Lung (tissue), 13 donors: ENCODE measurements around the gene EIF5AL1. TPM values are rescaled to one million over a fixed set of nuclear protein-coding genes. Genes with fewer than 3 reads are reported as not detected.
A peak's percentile ranks its signal among the peaks of the same experiment; 100 is the strongest.

ENCODE experiments used
- ATAC-seq: fragments of 200-7000 bp; cut with Tn5 transposase; one replicate; pipeline ENCODE4 v1.9.1; 2020; ENCODE audit warnings: moderate number of reproducible peaks; ENCODE audit not compliant: insufficient read depth, low FRiP score
- DNase-seq, 3 donors: peaks; one replicate each; pipeline ENCODE4 v3.0.0-alpha.2; 2013 to 2017
- H3K27ac ChIP-seq, 2 donors: one replicate each; pipeline ENCODE4 v1.5.1; 2013; ENCODE audit warnings: mild to moderate bottlenecking in 2 of 2, moderate library complexity in 2 of 2, control low read depth in 1 of 2, inconsistent platforms in 1 of 2, low read depth in 1 of 2, low read length in 1 of 2
- H3K27me3 ChIP-seq, 3 donors: one replicate each; pipeline ENCODE4 v1.5.1; 2013; ENCODE audit warnings: low read length in 2 of 3; ENCODE audit not compliant: control insufficient read depth in 3 of 3, insufficient read depth in 3 of 3
- H3K36me3 ChIP-seq, 4 donors: one replicate each; pipeline ENCODE4 v1.5.1; 2013; ENCODE audit warnings: low read length in 4 of 4, mild to moderate bottlenecking in 1 of 4, moderate library complexity in 1 of 4; ENCODE audit not compliant: control insufficient read depth in 4 of 4, insufficient read depth in 4 of 4
- H3K4me1 ChIP-seq, 5 donors: one replicate each; pipeline ENCODE4 v1.5.1; 2013; ENCODE audit warnings: low read length in 5 of 5, mild to moderate bottlenecking in 2 of 5, moderate library complexity in 1 of 5; ENCODE audit not compliant: control insufficient read depth in 5 of 5, insufficient read depth in 5 of 5
- H3K4me3 ChIP-seq: one replicate; pipeline ENCODE4 v1.5.1; 2013; ENCODE audit warnings: mild to moderate bottlenecking, control low read depth, moderate library complexity
- H3K9ac ChIP-seq, 2 donors: one replicate each; pipeline ENCODE4 v1.5.1; 2013; ENCODE audit warnings: low read length in 2 of 2, control low read depth in 1 of 2; ENCODE audit not compliant: insufficient read depth in 1 of 2
- H3K9me3 ChIP-seq, 4 donors: one replicate each; pipeline ENCODE4 v1.5.1; 2013; ENCODE audit warnings: low read length in 3 of 4, mild to moderate bottlenecking in 1 of 4, moderate library complexity in 1 of 4; ENCODE audit not compliant: control insufficient read depth in 4 of 4, insufficient read depth in 3 of 4
- CTCF ChIP-seq: IDR thresholded peaks from 2 replicates; pipeline ENCODE4 v1.5.1; 2012; ENCODE audit warnings: mild to moderate bottlenecking; ENCODE audit errors: control extremely low read depth, extremely low read depth
- WGBS, 2 donors: extraction: QIAGEN DNeasy Blood & Tissue Kit; methylation state at CpG; one replicate each; pipeline ENCODE4 v1.1.7; 2013; 5-methylcytosine and 5-hydroxymethylcytosine counted together
- polyA plus RNA-seq, 2 donors: library from polyadenylated mRNA; stranded (reverse); fragments of 200-250 nt; gene quantifications; one replicate each; pipeline ENCODE4 v1.2.1, GENCODE V29; 2013
- small RNA-seq: library from RNA; depleted of rRNA; stranded (forward); fragments of <200 nt; gene quantifications from one replicate; pipeline ENCODE3, GENCODE V24; 2014; ENCODE audit warnings: low replicate concordance
- total RNA-seq, 2 donors: library from RNA; depleted of rRNA in 1 of 2; stranded (reverse); fragments of >200 nt in 1 of 2; gene quantifications; one replicate each; pipeline ENCODE4 v1.2.1, GENCODE V29; 2014 to 2021
- donor health status: control.
- donor health status: control.
- donor health status: Bipolar disorder and iron deficiency.
- donor health status: healthy.
- donor health status: DM: yes; HTN: yes; CAD: no.

EIF5AL1 gene
- total and polyA plus RNA-seq, 4 donors, result 0.14 to 0.88 (median 0.69) TPM

GRCh38 chr10:79562135-79562756 lies 49.9 kb downstream of the EIF5AL1 start:
- peaks cover 0 to 6% (median 0%) of the 10 kb centered on the region in 5 donors for H3K4me1 ChIP-seq
- 15 to 23% methylated on average over 17 of the region's 17 CpGs for WGBS, 2 donors
- H3K9me3 ChIP-seq, result no peaks in the 10 kb centered on the region
- no peak overlapping the region for H3K9ac ChIP-seq
- DNase-seq (peak; percentile 61 to 76 (median 71)), ATAC-seq (peak; percentile 51)
- TF ChIP-seq CTCF, result peak; percentile 62
- H3K4me3 ChIP-seq, result no peak overlapping the region
- H3K27ac ChIP-seq, result peak overlapping the region in 1 of 2 donors; percentile 1
- H3K27me3 ChIP-seq, result no peaks in the 10 kb centered on the region
- H3K36me3 ChIP-seq, result no peaks in the 10 kb centered on the region

- no peaks in the 10 kb centered on the region for H3K9me3 ChIP-seq
- WGBS, 2 donors, result 59 to 79% methylated on average over 4 of the region's 4 CpGs
- H3K27ac ChIP-seq, result no peak overlapping the region
- DNase-seq (no peak), ATAC-seq (no peak)
- H3K36me3 ChIP-seq, result no peaks in the 10 kb centered on the region
- H3K27me3 ChIP-seq, result no peaks in the 10 kb centered on the region
- peaks cover 0 to 6% (median 0%) of the 10 kb centered on the region in 5 donors for H3K4me1 ChIP-seq
- TF ChIP-seq CTCF, result no peak
- H3K9ac ChIP-seq, result no peak overlapping the region
- no peak overlapping the region for H3K4me3 ChIP-seq
These were observed 51.1 kb downstream of the EIF5AL1 start for GRCh38 chr10:79563426-79563825.

Small RNAs within 50 kb of the gene (small RNA-seq; reads per million reads assigned to genes)
- gene BX248123.2 (not detected), gene RPS12P18 (not detected)

Other genes starting within 250 kb of the EIF5AL1 start
- gene PPIF, start 165.1 kb upstream of the EIF5AL1 start, total RNA-seq, result 10 to 100 TPM; 22.0 to 57.8 TPM
- 10 to 100 TPM; 21.7 to 96.8 TPM for gene PPIF, start 165.1 kb upstream of the EIF5AL1 start, polyA plus RNA-seq
- gene ZCCHC24, start 66.9 kb upstream of the EIF5AL1 start, total RNA-seq, result 10 to 100 TPM; 12.2 to 33.5 TPM
- gene ZCCHC24, start 66.9 kb upstream of the EIF5AL1 start, polyA plus RNA-seq, result 10 to 100 TPM; 10.4 to 14.8 TPM
- gene SFTPA2, start 47.9 kb downstream of the EIF5AL1 start, total RNA-seq, result 1,000 to 10,000 TPM in 1 of 2 donors, 100 to 1,000 TPM in 1; 921 to 7,888 TPM
- gene SFTPA2, start 47.9 kb downstream of the EIF5AL1 start, polyA plus RNA-seq, result over 10,000 TPM in 1 of 2 donors, 1,000 to 10,000 TPM in 1; 4,237 to 22,611 TPM
- gene SFTPA1, start 98.4 kb downstream of the EIF5AL1 start, total RNA-seq, result 1,000 to 10,000 TPM; 3,820 to 8,195 TPM
- gene SFTPA1, start 98.4 kb downstream of the EIF5AL1 start, polyA plus RNA-seq, result 1,000 to 10,000 TPM; 3,653 to 7,035 TPM
- gene NUTM2B, start 190.7 kb downstream of the EIF5AL1 start, total RNA-seq, result 1 to 10 TPM in 1 of 2 donors, under 1 TPM in 1; 0.31 to 1.3 TPM
- gene NUTM2B, start 190.7 kb downstream of the EIF5AL1 start, polyA plus RNA-seq, result 1 to 10 TPM in 1 of 2 donors, under 1 TPM in 1; 0.07 to 1.7 TPM